ENCODE measurements around the gene WAS. TPM values are rescaled to one million over a fixed set of nuclear protein-coding genes. Genes with fewer than 3 reads are reported as not detected.

WAS gene
- total RNA-seq, 1 experiment from 2014 or later: 0.90 TPM

- BruUV-seq (replicated peaks): no TSS peak
- Histone ChIP-seq H3K36me3 (ENCODE audit: insufficient read depth, low read length, poor library complexity, severe bottlenecking) (peaks cover 6% of the 10 kb centered on the region), H3K4me1 (ENCODE audit: insufficient read depth, low read length, poor library complexity, severe bottlenecking) (no peaks in the 10 kb centered on the region), H3K27ac (ENCODE audit: low read depth, low read length, poor library complexity, severe bottlenecking) (no peak overlapping the region), H3K9me3 (ENCODE audit: low read depth, low read length, poor library complexity, severe bottlenecking) (no peaks in the 10 kb centered on the region), H3K27me3 (replicated peaks; ENCODE audit: insufficient read depth, low read depth, low read length, poor library complexity) (no peaks in the 10 kb centered on the region), H3K4me3 (ENCODE audit: low read depth, low read length, poor library complexity, severe bottlenecking) (no peak overlapping the region)
- ChIA-PET POLR2A (ENCODE audit: low non-redundant PET) (no interaction called here), CTCF (no interaction called here)
- intact Hi-C loops (cut with micrococcal nuclease; ENCODE audit: unreplicated experiment): no loop called here
- TF ChIP-seq CTCF (conservative IDR thresholded peaks at IDR 0.05; ENCODE audit: low read depth, low read length) (no peak), EZH2 (IDR thresholded peaks at IDR 0.05; ENCODE audit: borderline replicate concordance, low read depth, low read length, poor library complexity, severe bottlenecking) (no peak)
- no peak for DNase-seq (ENCODE audit: low spot score)
These were observed 11.4 kb downstream of the WAS start for GRCh38 chrX:48694776-48695533.

GRCh38 chrX:48695534-48695896, 11.9 kb downstream of the WAS start:
- POLR2A ChIA-PET (ENCODE audit: low non-redundant PET): no interaction called here

GRCh38 chrX:48695925-48696300, 12.3 kb downstream of the WAS start:
- ChIA-PET CTCF (no interaction called here), POLR2A (ENCODE audit: low non-redundant PET) (interaction anchor here (0.6 kb wide), 1 partner anchor 1966 kb away, joined by 4 read pairs; no protein-coding TSS in a partner anchor)
- intact Hi-C loops (cut with micrococcal nuclease; ENCODE audit: unreplicated experiment): no loop called here
- no TSS peak for BruUV-seq (replicated peaks)
- H3K9me3 ChIP-seq (ENCODE audit: low read depth, low read length, poor library complexity, severe bottlenecking): no peaks in the 10 kb centered on the region
- no peaks in the 10 kb centered on the region for H3K27me3 ChIP-seq (replicated peaks; ENCODE audit: insufficient read depth, low read depth, low read length, poor library complexity)
- peaks cover 15% of the 10 kb centered on the region for H3K36me3 ChIP-seq (ENCODE audit: insufficient read depth, low read length, poor library complexity, severe bottlenecking)
- no peak for TF ChIP-seq EZH2 (IDR thresholded peaks at IDR 0.05; ENCODE audit: borderline replicate concordance, low read depth, low read length, poor library complexity, severe bottlenecking)
- no peak for TF ChIP-seq CTCF (conservative IDR thresholded peaks at IDR 0.05; ENCODE audit: low read depth, low read length)
- H3K4me3 ChIP-seq (ENCODE audit: low read depth, low read length, poor library complexity, severe bottlenecking): peak overlapping the region; percentile 64
- H3K27ac ChIP-seq (ENCODE audit: low read depth, low read length, poor library complexity, severe bottlenecking): peak overlapping the region; percentile 95
- H3K4me1 ChIP-seq (ENCODE audit: insufficient read depth, low read length, poor library complexity, severe bottlenecking): no peaks in the 10 kb centered on the region
- no peak for DNase-seq (ENCODE audit: low spot score)

More at GRCh38 chrX:48695534-48695896, 11.9 kb downstream of the WAS start:
- Histone ChIP-seq H3K27ac (ENCODE audit: low read depth, low read length, poor library complexity, severe bottlenecking) (peak overlapping the region; percentile 95), H3K27me3 (replicated peaks; ENCODE audit: insufficient read depth, low read depth, low read length, poor library complexity) (no peaks in the 10 kb centered on the region), H3K36me3 (ENCODE audit: insufficient read depth, low read length, poor library complexity, severe bottlenecking) (peaks cover 11% of the 10 kb centered on the region), H3K4me1 (ENCODE audit: insufficient read depth, low read length, poor library complexity, severe bottlenecking) (no peaks in the 10 kb centered on the region), H3K4me3 (ENCODE audit: low read depth, low read length, poor library complexity, severe bottlenecking) (peak overlapping the region; percentile 64), H3K9me3 (ENCODE audit: low read depth, low read length, poor library complexity, severe bottlenecking) (no peaks in the 10 kb centered on the region)
- TF ChIP-seq EZH2 (IDR thresholded peaks at IDR 0.05; ENCODE audit: borderline replicate concordance, low read depth, low read length, poor library complexity, severe bottlenecking): no peak
- TF ChIP-seq CTCF (conservative IDR thresholded peaks at IDR 0.05; ENCODE audit: low read depth, low read length): no peak
- intact Hi-C loops (cut with micrococcal nuclease; ENCODE audit: unreplicated experiment): no loop called here
- BruUV-seq (replicated peaks): no TSS peak
- CTCF ChIA-PET: no interaction called here
- DNase-seq (ENCODE audit: low spot score): no peak
